Stimulated activated CD8-positive, alpha-beta memory T cell treated with anti-CD3 and anti-CD28 coated beads, Interleukin-7, amount 100 ng/mL, for 4 hours (primary cell): ENCODE results near the gene JADE1.

Experiments used
- DNase-seq, 2 donors: peaks; one replicate each; pipeline ENCODE4 v3.0.0-alpha.2; 2020; ENCODE audit warnings: low read depth in 2 of 2

JADE1 gene

GRCh38 chr4:128810871-128811570, 1.5 kb downstream of the JADE1 start:
- DNase-seq: peak; percentile 72 to 82

- DNase-seq: peak; percentile 77 to 79
Measured at GRCh38 chr4:128811571-128812441, 2.3 kb downstream of the JADE1 start.

GRCh38 chr4:128812442-128813235, 3.1 kb downstream of the JADE1 start:
- DNase-seq: peak in 1 of 2 donors; percentile 10

- no peak for DNase-seq
Measured at GRCh38 chr4:128813965-128814364, 4.5 kb downstream of the JADE1 start.

GRCh38 chr4:128818442-128818841, 8.9 kb downstream of the JADE1 start:
- DNase-seq: no peak

- DNase-seq: no peak
Measured at GRCh38 chr4:128819082-128819742, 9.7 kb downstream of the JADE1 start.

- DNase-seq: no peak
Measured at GRCh38 chr4:128820671-128821070, 11.2 kb downstream of the JADE1 start.

- no peak for DNase-seq
Measured at GRCh38 chr4:128821151-128821550, 11.7 kb downstream of the JADE1 start.

- DNase-seq: no peak
Measured at GRCh38 chr4:128823025-128823661, 13.6 kb downstream of the JADE1 start.

- no peak for DNase-seq
Measured at GRCh38 chr4:128825226-128825625, 15.7 kb downstream of the JADE1 start.

GRCh38 chr4:128827296-128827695, 17.8 kb downstream of the JADE1 start:
- DNase-seq: no peak

- DNase-seq: no peak
Measured at GRCh38 chr4:128830906-128831503, 21.5 kb downstream of the JADE1 start.

- DNase-seq: no peak
Measured at GRCh38 chr4:128831531-128832242, 22.2 kb downstream of the JADE1 start.

GRCh38 chr4:128832243-128832625, 22.7 kb downstream of the JADE1 start:
- no peak for DNase-seq

GRCh38 chr4:128835498-128836222, 26.2 kb downstream of the JADE1 start:
- no peak for DNase-seq

GRCh38 chr4:128837198-128837597, 27.7 kb downstream of the JADE1 start:
- DNase-seq: no peak

GRCh38 chr4:128837679-128838078, 28.2 kb downstream of the JADE1 start:
- DNase-seq: no peak

- no peak for DNase-seq
Measured at GRCh38 chr4:128840711-128841318, 31.3 kb downstream of the JADE1 start.

GRCh38 chr4:128841402-128841801, 31.9 kb downstream of the JADE1 start:
- no peak for DNase-seq
